ENCODE measurements around the gene PPRC1.
A peak's percentile ranks its signal among the peaks of the same experiment; 100 is the strongest.

Gene PPRC1

GRCh38 chr10:102119417-102120141 is 13.3 kb upstream of the PPRC1 start:
- no peak for DNase-seq

- DNase-seq: peak; percentile 61
Observed at GRCh38 chr10:102120142-102120990, 12.5 kb upstream of the PPRC1 start, which contains the start of gene LDB1. TSS of gene LDB1 (minus strand) at chr10:102120368. CDS start at chr10:102120110, 258 bp downstream.

GRCh38 chr10:102120991-102121738 is 11.7 kb upstream of the PPRC1 start:
- no peak for DNase-seq

GRCh38 chr10:102121739-102122372 is 11.0 kb upstream of the PPRC1 start:
- DNase-seq: no peak

GRCh38 chr10:102122450-102122849 is 10.4 kb upstream of the PPRC1 start:
- no peak for DNase-seq

- DNase-seq: no peak
Observed at GRCh38 chr10:102123223-102123622, 9.6 kb upstream of the PPRC1 start.

GRCh38 chr10:102131286-102132170 is 1.3 kb upstream of the PPRC1 start:
- no peak for DNase-seq

- DNase-seq: no peak
Observed at GRCh38 chr10:102132193-102132562, 662 bp upstream of the PPRC1 start.

- peak; percentile 62 for DNase-seq
Observed at GRCh38 chr10:102133373-102134195, 744 bp downstream of the PPRC1 start.

- no peak for DNase-seq
Observed at GRCh38 chr10:102134416-102134815, 1.6 kb downstream of the PPRC1 start.

- no peak for DNase-seq
Observed at GRCh38 chr10:102135956-102136526, 3.2 kb downstream of the PPRC1 start.

GRCh38 chr10:102139281-102140110 is 6.7 kb downstream of the PPRC1 start:
- no peak for DNase-seq

- no peak for DNase-seq
Observed at GRCh38 chr10:102140218-102140617, 7.4 kb downstream of the PPRC1 start.

- DNase-seq: no peak
Observed at GRCh38 chr10:102140913-102141540, 8.2 kb downstream of the PPRC1 start.

- DNase-seq: no peak
Observed at GRCh38 chr10:102141583-102142107, 8.8 kb downstream of the PPRC1 start.

GRCh38 chr10:102146971-102147428 is 14.2 kb downstream of the PPRC1 start:
- DNase-seq: no peak

- no peak for DNase-seq
Observed at GRCh38 chr10:102147561-102147960, 14.7 kb downstream of the PPRC1 start.

GRCh38 chr10:102148275-102148674 is 15.4 kb downstream of the PPRC1 start:
- no peak for DNase-seq
